ENCODE results near the gene AKT2.

- peak; percentile 18 to 54 for TF ChIP-seq POLR2A (IDR thresholded peaks at IDR 0.05)
- TF ChIP-seq, protein P1, sequence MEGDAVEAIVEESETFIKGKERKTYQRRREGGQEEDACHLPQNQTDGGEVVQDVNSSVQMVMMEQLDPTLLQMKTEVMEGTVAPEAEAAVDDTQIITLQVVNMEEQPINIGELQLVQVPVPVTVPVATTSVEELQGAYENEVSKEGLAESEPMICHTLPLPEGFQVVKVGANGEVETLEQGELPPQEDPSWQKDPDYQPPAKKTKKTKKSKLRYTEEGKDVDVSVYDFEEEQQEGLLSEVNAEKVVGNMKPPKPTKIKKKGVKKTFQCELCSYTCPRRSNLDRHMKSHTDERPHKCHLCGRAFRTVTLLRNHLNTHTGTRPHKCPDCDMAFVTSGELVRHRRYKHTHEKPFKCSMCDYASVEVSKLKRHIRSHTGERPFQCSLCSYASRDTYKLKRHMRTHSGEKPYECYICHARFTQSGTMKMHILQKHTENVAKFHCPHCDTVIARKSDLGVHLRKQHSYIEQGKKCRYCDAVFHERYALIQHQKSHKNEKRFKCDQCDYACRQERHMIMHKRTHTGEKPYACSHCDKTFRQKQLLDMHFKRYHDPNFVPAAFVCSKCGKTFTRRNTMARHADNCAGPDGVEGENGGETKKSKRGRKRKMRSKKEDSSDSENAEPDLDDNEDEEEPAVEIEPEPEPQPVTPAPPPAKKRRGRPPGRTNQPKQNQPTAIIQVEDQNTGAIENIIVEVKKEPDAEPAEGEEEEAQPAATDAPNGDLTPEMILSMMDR (IDR thresholded peaks at IDR 0.05), result no peak
Observed at GRCh38 chr19:40190891-40191835, 94.0 kb downstream of the AKT2 start, which contains the start of gene MAP3K10.

All from adrenal gland (tissue), 5 donors.